A673 (cell line): Measurements from ENCODE around the gene SPP2.

Experiments
- CTCF ChIP-seq: fragments of 300-800, 200-600 bp; sonication (generic); conservative IDR thresholded peaks from 2 replicates; pipeline ENCODE4 v1.5.1; 2017; ENCODE audit warnings: low read depth, mild to moderate bottlenecking, antibody characterized with exemption, low read length, moderate library complexity, mixed read lengths
- EZH2 ChIP-seq: fragments of 200-600 bp; sonication (generic); IDR thresholded peaks from 2 replicates; pipeline ENCODE4 v1.6.1; 2017; ENCODE audit warnings: borderline replicate concordance, low read depth, mild to moderate bottlenecking, mixed read lengths, antibody characterized with exemption, low read length; ENCODE audit not compliant: poor library complexity, severe bottlenecking

GRCh38 chr2:234100686-234101085 is 50.2 kb downstream of the SPP2 start:
- TF ChIP-seq CTCF: no peak
- TF ChIP-seq EZH2: no peak
